GM12878 (cell line): ENCODE data around the gene MRPL49. TPM values are rescaled to one million over a fixed set of nuclear protein-coding genes. Genes with fewer than 3 reads are reported as not detected.

Experiments
- BCL11A ChIP-seq: IDR thresholded peaks from 2 replicates; pipeline ENCODE4 v1.6.1; 2011; ENCODE audit warnings: low read depth, low read length
- CBX5 ChIP-seq: sonication (generic); IDR thresholded peaks from 2 replicates; pipeline ENCODE4 v1.6.1; 2016; ENCODE audit warnings: low read depth, moderate library complexity, mild to moderate bottlenecking, inconsistent platforms
- HDAC6 ChIP-seq: fragments of 200-600 bp; sonication (generic); IDR thresholded peaks from one replicate; pipeline ENCODE4 v1.8.0; 2017; ENCODE audit warnings: antibody characterized with exemption; ENCODE audit not compliant: unreplicated experiment
- MLLT1 ChIP-seq: fragments of 450-650 bp; IDR thresholded peaks from 2 replicates; pipeline ENCODE4 v1.6.1; 2016; ENCODE audit warnings: mild to moderate bottlenecking
- POLR2A ChIP-seq: IDR thresholded peaks from 2 replicates; pipeline ENCODE4 v1.6.1; 2011; ENCODE audit warnings: low read depth, mild to moderate bottlenecking, low read length
- RELA ChIP-seq: fragments of 450-650 bp; IDR thresholded peaks from 2 replicates; pipeline ENCODE4 v1.8.0; 2014; ENCODE audit warnings: borderline replicate concordance; ENCODE audit not compliant: partially characterized antibody
- SMAD1 ChIP-seq: fragments of 450-650 bp; IDR thresholded peaks from 2 replicates; pipeline ENCODE4 v1.6.1; 2018; ENCODE audit warnings: mild to moderate bottlenecking, low read depth; ENCODE audit not compliant: partially characterized antibody
- USF1 ChIP-seq: IDR thresholded peaks from 2 replicates; pipeline ENCODE4 v1.6.1; 2011; ENCODE audit warnings: borderline replicate concordance, low read depth, mild to moderate bottlenecking, moderate library complexity, mixed read lengths, low read length; ENCODE audit not compliant: insufficient read depth; ENCODE audit errors: extremely low read length
- YBX1 ChIP-seq: fragments of 450-650 bp; IDR thresholded peaks from 2 replicates; pipeline ENCODE4 v1.6.1; 2016; ENCODE audit warnings: antibody characterized with exemption
- ZZZ3 ChIP-seq: IDR thresholded peaks from 2 replicates; pipeline ENCODE4 v1.6.1; 2011; ENCODE audit warnings: low read depth; ENCODE audit not compliant: control insufficient read depth, insufficient read length
- polyA plus RNA-seq, 11 experiments: library from polyadenylated mRNA; depleted of rRNA in 4 of 11; unstranded in 6 of 11; stranded (reverse) in 5 of 11; fragments of >200 nt; fragmentation: Nextera tagmentation in 4 of 11; fragmentation: Illumina TruSeq in 1 of 11; extraction: Ambion mirVana in 4 of 11; extraction: Trizol in 1 of 11; gene quantifications; 1 replicate in 1 of 11; 2 replicates in 10 of 11; pipeline versions ENCODE4 v1.2.1 to v1.2.3, GENCODE V29; 2011 to 2016; ENCODE audit warnings: inconsistent platforms in 2 of 11, missing spikeins in 2 of 11, low read depth in 1 of 11
- total RNA-seq, 4 experiments: library from RNA; depleted of rRNA in 3 of 4; stranded (reverse); fragments of >200 nt in 3 of 4; fragmentation: Illumina TruSeq in 1 of 4; extraction: Trizol in 1 of 4; gene quantifications; 2 replicates each; pipeline versions ENCODE4 v1.2.1 to v1.2.3, GENCODE V29; 2013 to 2021

Gene MRPL49
- total and polyA plus RNA-seq, 10 of the 15 experiments (the other 5 are each of a cell fraction or from before 2014, with no cell fraction given) = 42.0 to 116 (median 71.7) TPM

- TF ChIP-seq MLLT1 (no peak), RELA (peak; percentile 49), CBX5 (no peak), HDAC6 (no peak), SMAD1 (no peak), YBX1 (no peak), POLR2A (peak; percentile 97), USF1 (no peak), BCL11A (no peak), ZZZ3 (no peak)
Measured at GRCh38 chr11:65083834-65084597, 38.1 kb upstream of the MRPL49 start, which contains the start of the genes CDCA5 and ZFPL1 (continued).
